ENCODE results near the gene TRIM29.

Gene TRIM29

DNA sequence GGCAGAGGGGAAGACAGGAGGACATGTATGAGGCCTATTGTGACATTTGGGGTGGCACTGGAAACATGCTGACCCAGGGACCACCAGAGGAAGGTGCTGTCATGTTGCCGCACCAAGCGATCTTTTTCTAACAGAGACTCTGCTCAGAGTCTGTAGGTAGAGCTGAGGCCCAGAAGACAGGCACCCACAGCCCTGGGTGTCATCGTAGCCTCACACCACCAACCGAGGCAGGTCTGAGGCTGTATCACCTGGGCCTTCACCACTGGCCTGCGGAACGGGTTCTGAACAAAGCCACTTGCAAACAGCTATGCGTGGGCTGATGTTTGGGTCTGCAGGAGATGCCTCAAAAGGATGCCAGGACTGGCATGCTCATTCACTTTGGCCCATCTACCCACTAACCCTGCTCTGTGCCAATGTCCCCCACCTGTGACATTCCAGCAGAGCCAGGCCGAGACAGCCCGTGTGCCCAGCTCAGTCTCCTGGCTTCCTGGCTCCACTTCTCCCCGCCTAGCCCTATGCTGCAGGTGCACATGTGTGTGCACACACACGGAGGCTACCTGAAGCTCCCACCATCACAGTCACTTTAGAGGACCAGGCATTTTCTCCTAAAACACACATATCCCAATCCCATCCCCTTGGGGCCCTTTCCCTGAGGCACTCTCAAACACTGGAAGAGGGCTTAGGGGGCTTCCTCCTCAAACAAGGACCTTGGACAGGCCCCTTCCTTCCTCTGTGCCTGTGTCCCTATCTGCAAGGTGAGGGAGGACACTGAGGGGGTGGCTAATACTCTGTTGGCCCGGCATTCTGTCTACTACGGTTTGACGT lies 3.6 kb downstream of the TRIM29 start:
- no peak for TF ChIP-seq TEAD4 (IDR thresholded peaks at IDR 0.05)
- TF ChIP-seq, protein P1, sequence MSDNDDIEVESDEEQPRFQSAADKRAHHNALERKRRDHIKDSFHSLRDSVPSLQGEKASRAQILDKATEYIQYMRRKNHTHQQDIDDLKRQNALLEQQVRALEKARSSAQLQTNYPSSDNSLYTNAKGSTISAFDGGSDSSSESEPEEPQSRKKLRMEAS (IDR thresholded peaks at IDR 0.05) = no peak
- TF ChIP-seq FOXM1 (IDR thresholded peaks at IDR 0.05; ENCODE audit: borderline replicate concordance, low read depth) = no peak
- TF ChIP-seq, protein P2, sequence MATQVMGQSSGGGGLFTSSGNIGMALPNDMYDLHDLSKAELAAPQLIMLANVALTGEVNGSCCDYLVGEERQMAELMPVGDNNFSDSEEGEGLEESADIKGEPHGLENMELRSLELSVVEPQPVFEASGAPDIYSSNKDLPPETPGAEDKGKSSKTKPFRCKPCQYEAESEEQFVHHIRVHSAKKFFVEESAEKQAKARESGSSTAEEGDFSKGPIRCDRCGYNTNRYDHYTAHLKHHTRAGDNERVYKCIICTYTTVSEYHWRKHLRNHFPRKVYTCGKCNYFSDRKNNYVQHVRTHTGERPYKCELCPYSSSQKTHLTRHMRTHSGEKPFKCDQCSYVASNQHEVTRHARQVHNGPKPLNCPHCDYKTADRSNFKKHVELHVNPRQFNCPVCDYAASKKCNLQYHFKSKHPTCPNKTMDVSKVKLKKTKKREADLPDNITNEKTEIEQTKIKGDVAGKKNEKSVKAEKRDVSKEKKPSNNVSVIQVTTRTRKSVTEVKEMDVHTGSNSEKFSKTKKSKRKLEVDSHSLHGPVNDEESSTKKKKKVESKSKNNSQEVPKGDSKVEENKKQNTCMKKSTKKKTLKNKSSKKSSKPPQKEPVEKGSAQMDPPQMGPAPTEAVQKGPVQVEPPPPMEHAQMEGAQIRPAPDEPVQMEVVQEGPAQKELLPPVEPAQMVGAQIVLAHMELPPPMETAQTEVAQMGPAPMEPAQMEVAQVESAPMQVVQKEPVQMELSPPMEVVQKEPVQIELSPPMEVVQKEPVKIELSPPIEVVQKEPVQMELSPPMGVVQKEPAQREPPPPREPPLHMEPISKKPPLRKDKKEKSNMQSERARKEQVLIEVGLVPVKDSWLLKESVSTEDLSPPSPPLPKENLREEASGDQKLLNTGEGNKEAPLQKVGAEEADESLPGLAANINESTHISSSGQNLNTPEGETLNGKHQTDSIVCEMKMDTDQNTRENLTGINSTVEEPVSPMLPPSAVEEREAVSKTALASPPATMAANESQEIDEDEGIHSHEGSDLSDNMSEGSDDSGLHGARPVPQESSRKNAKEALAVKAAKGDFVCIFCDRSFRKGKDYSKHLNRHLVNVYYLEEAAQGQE (IDR thresholded peaks at IDR 0.05; ENCODE audit: low read depth) = no peak
- TF ChIP-seq CEBPB (IDR thresholded peaks at IDR 0.05) = no peak
- TF ChIP-seq EP300 (IDR thresholded peaks at IDR 0.05; ENCODE audit: borderline replicate concordance) = no peak
- TF ChIP-seq CREB1 (IDR thresholded peaks at IDR 0.05; ENCODE audit: low read depth) = no peak
- TF ChIP-seq NFIC (IDR thresholded peaks at IDR 0.05) = no peak
- TF ChIP-seq ZBTB7A (IDR thresholded peaks at IDR 0.05; ENCODE audit: low read depth) = no peak
- TF ChIP-seq, protein P3, sequence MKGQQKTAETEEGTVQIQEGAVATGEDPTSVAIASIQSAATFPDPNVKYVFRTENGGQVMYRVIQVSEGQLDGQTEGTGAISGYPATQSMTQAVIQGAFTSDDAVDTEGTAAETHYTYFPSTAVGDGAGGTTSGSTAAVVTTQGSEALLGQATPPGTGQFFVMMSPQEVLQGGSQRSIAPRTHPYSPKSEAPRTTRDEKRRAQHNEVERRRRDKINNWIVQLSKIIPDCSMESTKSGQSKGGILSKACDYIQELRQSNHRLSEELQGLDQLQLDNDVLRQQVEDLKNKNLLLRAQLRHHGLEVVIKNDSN (IDR thresholded peaks at IDR 0.05) = no peak
- no peak for TF ChIP-seq TAF1 (IDR thresholded peaks at IDR 0.05; ENCODE audit: low read depth)
- TF ChIP-seq YY1 (IDR thresholded peaks at IDR 0.05; ENCODE audit: low read depth) = no peak
- TF ChIP-seq RAD21 (IDR thresholded peaks at IDR 0.05; ENCODE audit: low read depth) = no peak

DNA sequence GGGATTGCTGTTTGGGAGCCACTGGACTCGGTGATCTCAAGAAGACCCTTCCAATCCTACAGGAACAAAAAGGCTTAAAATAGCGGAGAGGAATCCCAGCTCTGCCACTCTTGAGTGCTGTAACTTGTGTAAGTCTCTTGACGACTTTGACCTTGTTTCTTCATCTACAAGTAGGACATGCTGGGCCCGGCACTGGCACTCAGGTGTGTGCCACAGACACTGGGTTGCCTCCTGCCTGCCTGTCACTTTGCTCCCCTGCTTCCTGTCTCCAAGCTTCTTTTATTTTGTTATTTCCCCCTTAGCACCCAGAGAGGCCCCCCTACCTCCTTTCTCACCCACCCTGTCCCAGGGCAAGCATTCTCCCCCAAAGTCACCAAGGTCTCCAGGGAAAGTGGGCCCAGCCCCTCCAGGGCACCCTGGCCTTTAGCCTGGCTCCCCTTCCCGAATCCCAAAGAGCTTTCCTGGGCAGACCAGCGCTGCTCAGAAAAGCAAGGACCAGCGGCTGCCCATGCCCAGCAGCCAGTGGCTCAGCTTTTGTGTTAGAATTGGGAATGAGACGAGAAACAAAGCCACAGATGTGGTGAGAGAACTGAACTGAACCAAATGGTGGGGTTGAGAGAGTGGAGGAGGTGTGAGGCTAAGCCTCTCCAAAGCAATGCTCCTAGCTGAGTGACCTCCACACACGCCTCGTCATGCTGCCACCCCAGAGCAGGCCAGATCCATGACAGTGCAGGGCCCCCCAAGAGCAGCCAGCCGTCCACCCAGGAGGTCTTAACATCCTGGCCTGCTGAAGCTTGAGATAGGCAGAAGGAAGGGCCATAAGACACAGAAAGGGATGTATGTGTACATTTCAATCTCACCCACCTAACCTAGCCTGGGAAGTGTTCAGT lies 4.5 kb downstream of the TRIM29 start:
- TF ChIP-seq NFIC (IDR thresholded peaks at IDR 0.05) (no peak), EGR1 (IDR thresholded peaks at IDR 0.05) (no peak), TEAD4 (IDR thresholded peaks at IDR 0.05) (no peak), TCF12 (IDR thresholded peaks at IDR 0.05; ENCODE audit: low read depth) (no peak)
- TF ChIP-seq, protein P1 (IDR thresholded peaks at IDR 0.05) = no peak

DNA sequence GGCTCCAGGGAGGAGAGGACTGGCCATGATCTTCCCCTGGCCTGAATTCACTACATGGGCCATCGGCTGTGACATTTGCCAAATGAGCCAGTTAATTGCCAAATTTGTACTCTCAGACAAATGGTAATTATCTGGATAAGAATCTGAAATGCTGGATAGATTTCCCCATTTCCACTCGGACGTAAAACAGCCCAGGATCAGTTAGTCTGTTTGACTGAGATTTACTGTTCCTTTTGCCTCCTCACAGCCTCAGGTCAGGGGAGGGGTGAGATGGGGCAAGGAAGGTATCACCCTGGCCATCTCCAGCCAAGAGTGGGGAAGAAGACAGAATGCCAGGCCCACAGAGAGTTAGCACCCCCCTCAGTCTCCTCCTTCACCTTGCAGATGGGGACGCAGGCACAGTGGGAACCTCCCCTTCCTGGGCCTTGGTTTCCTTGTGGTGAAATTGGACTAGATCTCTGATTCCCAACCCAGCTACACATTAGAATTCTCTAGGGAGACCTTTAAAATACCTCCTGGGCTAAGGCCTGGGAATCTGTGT lies 5.2 kb downstream of the TRIM29 start:
- no peak for TF ChIP-seq NFIC (IDR thresholded peaks at IDR 0.05)
- no peak for TF ChIP-seq EGR1 (IDR thresholded peaks at IDR 0.05)
- TF ChIP-seq TCF12 (IDR thresholded peaks at IDR 0.05; ENCODE audit: low read depth) = no peak
- TF ChIP-seq TAF1 (IDR thresholded peaks at IDR 0.05; ENCODE audit: low read depth) = no peak
- no peak for TF ChIP-seq FOXM1 (IDR thresholded peaks at IDR 0.05; ENCODE audit: borderline replicate concordance, low read depth)
- TF ChIP-seq RAD21 (IDR thresholded peaks at IDR 0.05; ENCODE audit: low read depth) = no peak
- TF ChIP-seq CEBPB (IDR thresholded peaks at IDR 0.05) = no peak
- TF ChIP-seq CREB1 (IDR thresholded peaks at IDR 0.05; ENCODE audit: low read depth) = no peak
- no peak for TF ChIP-seq EP300 (IDR thresholded peaks at IDR 0.05; ENCODE audit: borderline replicate concordance)
- TF ChIP-seq, protein P1 (IDR thresholded peaks at IDR 0.05) = no peak

DNA sequence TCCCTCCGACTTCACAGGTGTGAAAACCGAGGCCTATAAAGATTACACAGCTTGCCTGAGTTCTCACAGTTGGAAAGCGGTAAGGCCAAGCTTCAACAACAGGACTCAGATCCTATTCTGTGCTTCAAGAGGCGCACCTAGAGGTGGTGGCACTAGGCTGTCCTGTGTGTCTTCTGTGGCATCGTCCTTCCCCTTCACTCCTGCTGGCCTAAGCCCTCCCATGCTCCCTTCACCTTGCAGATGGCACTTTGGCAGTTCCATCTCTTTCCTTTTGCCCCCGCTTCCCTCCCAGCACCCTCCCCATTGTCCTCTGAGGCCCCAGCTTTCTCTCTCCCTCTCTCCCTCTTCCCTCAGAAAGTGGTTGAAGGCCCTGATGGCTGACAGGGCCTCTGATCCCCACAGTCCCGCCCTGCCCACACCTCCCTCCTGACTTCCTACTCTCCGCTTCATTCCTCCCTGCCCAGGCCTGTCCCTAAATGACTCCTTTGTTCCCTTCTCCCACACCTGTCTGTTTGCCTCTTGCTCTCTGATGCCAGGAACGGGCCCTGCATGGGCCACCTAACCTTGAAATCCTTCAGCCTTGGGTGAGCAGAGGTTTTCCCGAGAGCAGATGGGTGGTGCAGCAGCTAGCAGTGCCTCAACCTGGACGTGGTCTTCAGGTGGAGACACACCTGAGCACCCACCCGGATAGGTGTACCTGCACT lies 5.8 kb downstream of the TRIM29 start:
- no peak for TF ChIP-seq TAF1 (IDR thresholded peaks at IDR 0.05; ENCODE audit: low read depth)
- no peak for TF ChIP-seq NFIC (IDR thresholded peaks at IDR 0.05)
- no peak for TF ChIP-seq EGR1 (IDR thresholded peaks at IDR 0.05)

DNA sequence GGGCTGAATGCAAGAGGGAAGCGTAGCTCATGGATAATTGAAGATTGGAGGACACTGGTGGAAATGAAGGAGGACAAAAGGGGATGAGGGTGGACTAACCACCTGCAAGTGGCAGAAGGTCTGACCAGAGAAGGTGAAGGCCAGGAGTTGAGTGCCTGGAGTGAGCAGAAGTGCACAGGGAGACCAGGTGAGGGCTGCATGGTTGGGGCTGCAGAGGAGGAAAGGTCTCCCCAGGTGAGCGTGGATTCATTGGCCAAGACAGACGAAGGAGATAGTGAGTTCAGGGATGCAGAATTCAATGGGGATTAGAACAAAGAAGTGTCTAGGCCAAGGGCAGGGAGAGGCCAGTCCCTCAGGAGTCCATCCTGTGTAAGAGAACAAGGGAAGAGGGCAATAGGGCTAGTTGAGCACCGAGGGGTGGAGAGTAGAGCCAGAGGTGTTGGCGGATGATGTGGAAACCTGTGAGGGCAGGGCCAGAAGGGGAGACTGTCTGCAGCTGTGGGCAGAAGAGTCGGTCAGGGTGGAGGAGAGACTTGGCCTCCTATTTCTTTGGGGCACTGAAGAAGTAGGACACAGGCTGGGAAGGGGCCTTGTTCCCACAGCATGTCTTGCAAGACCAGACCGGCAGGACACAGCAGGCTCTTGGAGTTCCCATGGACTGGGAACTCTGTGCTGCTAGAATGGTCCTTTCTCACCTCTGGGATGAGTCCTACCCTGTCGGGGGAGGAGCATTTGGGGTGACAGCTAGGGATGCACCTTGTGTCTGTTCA lies 6.7 kb downstream of the TRIM29 start:
- TF ChIP-seq, protein P2 (IDR thresholded peaks at IDR 0.05; ENCODE audit: low read depth) = no peak
- TF ChIP-seq EGR1 (IDR thresholded peaks at IDR 0.05) = no peak
- no peak for TF ChIP-seq RAD21 (IDR thresholded peaks at IDR 0.05; ENCODE audit: low read depth)
- TF ChIP-seq TAF1 (IDR thresholded peaks at IDR 0.05; ENCODE audit: low read depth) = no peak
- TF ChIP-seq TCF12 (IDR thresholded peaks at IDR 0.05; ENCODE audit: low read depth) = no peak
- TF ChIP-seq CEBPB (IDR thresholded peaks at IDR 0.05) = no peak
- no peak for TF ChIP-seq ZBTB7A (IDR thresholded peaks at IDR 0.05; ENCODE audit: low read depth)
- TF ChIP-seq TEAD4 (IDR thresholded peaks at IDR 0.05) = no peak
- no peak for TF ChIP-seq EP300 (IDR thresholded peaks at IDR 0.05; ENCODE audit: borderline replicate concordance)
- TF ChIP-seq, protein P1 (IDR thresholded peaks at IDR 0.05) = no peak
- TF ChIP-seq NFIC (IDR thresholded peaks at IDR 0.05) = no peak
- no peak for TF ChIP-seq YY1 (IDR thresholded peaks at IDR 0.05; ENCODE audit: low read depth)
- TF ChIP-seq FOXM1 (IDR thresholded peaks at IDR 0.05; ENCODE audit: borderline replicate concordance, low read depth) = no peak
- TF ChIP-seq, protein P3 (IDR thresholded peaks at IDR 0.05) = no peak
- TF ChIP-seq CREB1 (IDR thresholded peaks at IDR 0.05; ENCODE audit: low read depth) = no peak

Measured in Ishikawa (cell line).